KMS-11 (cell line): Measurements from ENCODE around the gene CAPN7.

Source experiments
- H2AFZ ChIP-seq: fragments of 200-600 bp; sonication (generic); 2 replicates; pipeline ENCODE4 v1.6.1; 2016; ENCODE audit warnings: antibody characterized with exemption, mixed run types, low read depth
- H3K27ac ChIP-seq: fragments of 200-600 bp; sonication (generic); 2 replicates; pipeline ENCODE4 v1.6.1; 2016; ENCODE audit warnings: mild to moderate bottlenecking, mixed run types
- H3K27me3 ChIP-seq: fragments of 200-600 bp; sonication (generic); 2 replicates; pipeline ENCODE4 v1.6.1; 2017; ENCODE audit warnings: mild to moderate bottlenecking, low read depth, mixed run types, moderate library complexity; ENCODE audit not compliant: insufficient read depth
- H3K36me3 ChIP-seq: fragments of 200-600 bp; sonication (generic); 2 replicates; pipeline ENCODE4 v1.6.1; 2017; ENCODE audit warnings: mild to moderate bottlenecking, mixed run types; ENCODE audit not compliant: insufficient read depth
- H3K4me1 ChIP-seq: fragments of 200-600 bp; sonication (generic); 2 replicates; pipeline ENCODE4 v1.6.1; 2016; ENCODE audit warnings: mild to moderate bottlenecking, low read depth, mixed run types; ENCODE audit not compliant: poor library complexity, severe bottlenecking
- H3K4me2 ChIP-seq: fragments of 200-600 bp; sonication (generic); 2 replicates; pipeline ENCODE4 v1.7.0; 2016; ENCODE audit warnings: mild to moderate bottlenecking, mixed run types
- H3K4me3 ChIP-seq: fragments of 200-600 bp; sonication (generic); IDR thresholded peaks from 2 replicates; pipeline ENCODE4 v1.6.1; 2017; ENCODE audit warnings: low read depth, low read length, mixed read lengths; ENCODE audit not compliant: insufficient read depth
- H3K79me2 ChIP-seq: fragments of 200-600 bp; sonication (generic); 2 replicates; pipeline ENCODE4 v1.6.1; 2016; ENCODE audit warnings: low read depth, mixed run types; ENCODE audit not compliant: insufficient read depth
- H3K9ac ChIP-seq: fragments of 200-600 bp; sonication (generic); 2 replicates; pipeline ENCODE4 v1.6.1; 2016; ENCODE audit warnings: mild to moderate bottlenecking, mixed run types
- H4K20me1 ChIP-seq: fragments of 200-600 bp; sonication (generic); 2 replicates; pipeline ENCODE4 v1.6.1; 2016; ENCODE audit warnings: mild to moderate bottlenecking, mixed run types; ENCODE audit not compliant: insufficient read depth
- TF ChIP-seq, protein P1 (sequence below): fragments of 200-600 bp; sonication (generic); conservative IDR thresholded peaks from 2 replicates; pipeline ENCODE4 v1.6.1; 2017; ENCODE audit warnings: low read depth, mild to moderate bottlenecking, antibody characterized with exemption, low read length, moderate library complexity, mixed read lengths

CAPN7 gene

DNA sequence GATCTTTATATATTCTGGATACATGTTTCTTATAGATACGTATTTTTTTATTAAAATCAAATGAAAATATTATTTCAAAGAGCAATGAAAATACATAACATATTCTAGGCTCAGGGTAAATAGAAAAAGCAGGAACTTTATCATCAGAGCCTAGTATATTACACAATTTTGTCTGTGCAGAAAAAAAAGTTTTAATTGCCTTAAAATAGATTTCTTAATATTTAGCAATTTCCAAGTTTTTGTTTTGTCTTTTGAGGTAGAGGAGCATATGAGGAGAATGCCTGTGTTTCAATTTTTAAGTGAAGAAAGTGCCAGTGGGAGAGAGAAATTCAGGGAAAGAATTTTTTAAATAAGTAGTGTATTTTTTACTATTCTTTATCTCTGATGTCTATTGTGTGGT is 10.5 kb downstream of the CAPN7 start:
- no peaks in the 10 kb centered on the region for H4K20me1 ChIP-seq
- H3K4me3 ChIP-seq, result no peak overlapping the region
- H3K27ac ChIP-seq, result no peak overlapping the region
- no peak overlapping the region for H3K4me2 ChIP-seq
- H3K27me3 ChIP-seq, result no peaks in the 10 kb centered on the region
- TF ChIP-seq, protein P1, sequence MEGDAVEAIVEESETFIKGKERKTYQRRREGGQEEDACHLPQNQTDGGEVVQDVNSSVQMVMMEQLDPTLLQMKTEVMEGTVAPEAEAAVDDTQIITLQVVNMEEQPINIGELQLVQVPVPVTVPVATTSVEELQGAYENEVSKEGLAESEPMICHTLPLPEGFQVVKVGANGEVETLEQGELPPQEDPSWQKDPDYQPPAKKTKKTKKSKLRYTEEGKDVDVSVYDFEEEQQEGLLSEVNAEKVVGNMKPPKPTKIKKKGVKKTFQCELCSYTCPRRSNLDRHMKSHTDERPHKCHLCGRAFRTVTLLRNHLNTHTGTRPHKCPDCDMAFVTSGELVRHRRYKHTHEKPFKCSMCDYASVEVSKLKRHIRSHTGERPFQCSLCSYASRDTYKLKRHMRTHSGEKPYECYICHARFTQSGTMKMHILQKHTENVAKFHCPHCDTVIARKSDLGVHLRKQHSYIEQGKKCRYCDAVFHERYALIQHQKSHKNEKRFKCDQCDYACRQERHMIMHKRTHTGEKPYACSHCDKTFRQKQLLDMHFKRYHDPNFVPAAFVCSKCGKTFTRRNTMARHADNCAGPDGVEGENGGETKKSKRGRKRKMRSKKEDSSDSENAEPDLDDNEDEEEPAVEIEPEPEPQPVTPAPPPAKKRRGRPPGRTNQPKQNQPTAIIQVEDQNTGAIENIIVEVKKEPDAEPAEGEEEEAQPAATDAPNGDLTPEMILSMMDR, result no peak
- no peak overlapping the region for H2AFZ ChIP-seq
- no peak overlapping the region for H3K9ac ChIP-seq
- H3K36me3 ChIP-seq, result no peaks in the 10 kb centered on the region
- H3K79me2 ChIP-seq, result no peaks in the 10 kb centered on the region
- H3K4me1 ChIP-seq, result peaks cover 8% of the 10 kb centered on the region

DNA sequence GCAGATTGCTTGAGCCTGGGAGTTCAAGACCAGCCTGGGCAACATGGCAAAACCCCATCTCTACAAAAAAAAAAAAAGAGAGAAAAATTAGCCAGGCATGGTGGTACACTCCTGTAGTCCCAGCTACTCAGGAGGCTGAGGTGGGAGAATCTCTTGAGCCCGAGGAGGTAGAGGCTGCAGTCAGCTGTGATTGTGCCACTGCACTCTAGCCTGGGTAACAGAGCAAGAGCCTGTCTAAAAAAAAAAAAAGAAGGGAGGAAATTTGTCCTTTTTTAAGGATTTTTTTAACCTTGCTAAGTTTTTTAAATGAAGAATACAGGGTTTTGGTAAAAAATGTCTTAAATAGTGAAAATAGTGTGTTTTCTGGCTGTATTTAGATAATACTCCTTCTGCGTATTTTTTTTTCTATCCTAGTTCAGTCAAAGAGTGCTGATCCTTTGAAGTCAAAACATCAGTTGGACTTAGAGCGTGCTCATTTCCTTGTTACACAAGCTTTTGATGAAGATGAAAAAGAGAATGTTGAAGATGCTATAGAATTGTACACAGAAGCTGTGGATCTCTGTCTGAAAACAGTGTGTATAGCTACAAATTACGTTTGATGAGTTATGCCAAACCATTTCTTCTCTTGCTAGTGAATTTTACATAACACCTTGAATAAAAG is 11.1 kb downstream of the CAPN7 start:
- H3K4me2 ChIP-seq, result no peak overlapping the region

DNA sequence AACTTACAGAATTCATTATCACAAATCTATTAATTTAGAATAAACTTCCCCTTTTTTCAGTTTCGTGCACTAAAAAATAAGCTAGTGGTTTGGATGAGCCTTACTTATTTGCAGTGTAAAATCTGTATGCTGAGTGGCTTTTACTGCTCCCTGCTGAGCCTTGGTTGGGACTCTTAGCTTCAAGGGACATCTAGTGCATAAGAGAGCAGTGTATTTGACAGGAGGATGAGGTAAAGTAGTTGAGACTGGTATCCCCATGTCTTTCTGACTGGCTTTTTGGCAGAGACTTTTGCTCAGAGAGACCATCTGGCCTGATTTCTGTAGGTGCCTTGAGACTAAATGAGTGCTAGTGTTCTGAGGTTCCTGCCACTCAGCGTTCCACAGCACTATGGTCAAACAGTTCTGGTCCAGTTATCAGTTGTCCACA is 11.8 kb downstream of the CAPN7 start:
- peaks cover 8% of the 10 kb centered on the region for H3K4me1 ChIP-seq
- no peaks in the 10 kb centered on the region for H3K27me3 ChIP-seq
- H3K4me2 ChIP-seq, result no peak overlapping the region
- no peaks in the 10 kb centered on the region for H3K79me2 ChIP-seq
- H3K36me3 ChIP-seq, result no peaks in the 10 kb centered on the region
- no peak overlapping the region for H3K4me3 ChIP-seq
- H3K27ac ChIP-seq, result no peak overlapping the region
- no peaks in the 10 kb centered on the region for H4K20me1 ChIP-seq
- H2AFZ ChIP-seq, result no peak overlapping the region
- TF ChIP-seq, protein P1, result no peak
- H3K9ac ChIP-seq, result no peak overlapping the region

More for the DNA sequence above, 11.1 kb downstream of the CAPN7 start:
- no peaks in the 10 kb centered on the region for H3K36me3 ChIP-seq
- no peaks in the 10 kb centered on the region for H4K20me1 ChIP-seq
- no peak overlapping the region for H2AFZ ChIP-seq
- peaks cover 8% of the 10 kb centered on the region for H3K4me1 ChIP-seq
- no peaks in the 10 kb centered on the region for H3K79me2 ChIP-seq
- TF ChIP-seq, protein P1, result no peak
- H3K27ac ChIP-seq, result no peak overlapping the region
- no peaks in the 10 kb centered on the region for H3K27me3 ChIP-seq
- H3K4me3 ChIP-seq, result no peak overlapping the region
- H3K9ac ChIP-seq, result no peak overlapping the region

DNA sequence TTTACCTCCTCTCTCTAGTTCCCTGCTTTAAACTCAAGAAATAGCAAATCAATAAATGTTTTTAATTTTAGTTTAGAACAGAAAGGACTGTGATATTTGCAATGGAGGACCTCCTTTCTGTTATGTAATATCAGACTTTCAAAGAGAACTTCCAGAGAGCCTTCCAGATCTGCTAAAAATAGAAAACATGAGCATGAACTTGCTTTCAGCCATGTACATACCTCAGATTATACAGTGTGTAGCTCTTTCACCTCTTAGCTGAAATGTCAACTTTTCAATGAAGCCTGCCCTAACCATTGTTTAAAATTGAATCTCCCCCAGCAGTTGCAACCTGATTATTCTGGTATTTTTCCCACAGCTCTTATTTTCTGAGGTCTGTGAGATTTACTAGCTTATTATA is 12.6 kb downstream of the CAPN7 start:
- TF ChIP-seq, protein P1, result no peak
- no peak overlapping the region for H3K4me3 ChIP-seq
- no peak overlapping the region for H3K27ac ChIP-seq
- H4K20me1 ChIP-seq, result no peaks in the 10 kb centered on the region
- no peak overlapping the region for H3K4me2 ChIP-seq
- H3K79me2 ChIP-seq, result no peaks in the 10 kb centered on the region
- peaks cover 8% of the 10 kb centered on the region for H3K4me1 ChIP-seq
- H3K36me3 ChIP-seq, result no peaks in the 10 kb centered on the region
- H2AFZ ChIP-seq, result no peak overlapping the region
- no peaks in the 10 kb centered on the region for H3K27me3 ChIP-seq
- H3K9ac ChIP-seq, result no peak overlapping the region
